Esophagus muscularis mucosa (tissue), 4 donors: ENCODE measurements around the gene DOCK4. TPM values are rescaled to one million over a fixed set of nuclear protein-coding genes. Genes with fewer than 3 reads are reported as not detected.

Source experiments
- DNase-seq: peaks from one replicate; pipeline ENCODE4 v3.0.0-alpha.2; 2017; ENCODE audit errors: extremely low spot score
- H3K27ac ChIP-seq, 4 donors: fragments of 200-600 bp; sonication (generic); replicated peaks in 1 of 4; 1 replicate in 3 of 4; 2 replicates in 1 of 4; pipeline ENCODE4 v1.5.1; 2016 to 2019; ENCODE audit warnings: mild to moderate bottlenecking in 1 of 4
- H3K27me3 ChIP-seq, 4 donors: fragments of 200-600 bp; sonication (generic); one replicate each; pipeline versions ENCODE4 v1.5.1 to v1.6.0; 2016 to 2019
- H3K36me3 ChIP-seq, 4 donors: fragments of 200-600 bp; sonication (generic); one replicate each; pipeline ENCODE4 v1.5.1; 2016 to 2019
- H3K4me1 ChIP-seq, 4 donors: fragments of 200-600 bp; sonication (generic); one replicate each; pipeline ENCODE4 v1.5.1; 2016 to 2019
- H3K4me3 ChIP-seq, 4 donors: fragments of 200-600 bp; sonication (generic); 1 replicate in 2 of 4; 2 replicates in 2 of 4; pipeline ENCODE4 v1.5.1; 2016 to 2019; ENCODE audit warnings: mild to moderate bottlenecking in 4 of 4, moderate library complexity in 1 of 4
- H3K9me3 ChIP-seq, 4 donors: fragments of 200-600 bp; sonication (generic); 1 replicate in 3 of 4; 2 replicates in 1 of 4; pipeline ENCODE4 v1.5.1; 2016 to 2019
- CTCF ChIP-seq, 3 experiments: fragments of 200-600 bp in 2 of 3; fragments of 450-650 bp in 1 of 3; sonication (generic) in 2 of 3; IDR thresholded peaks; one replicate each; pipeline ENCODE4 v1.5.1; 2017 to 2019; ENCODE audit warnings: antibody characterized with exemption in 3 of 3, mild to moderate bottlenecking in 2 of 3, moderate library complexity in 1 of 3
- EP300 ChIP-seq: sonication (generic); formaldehyde crosslinking; IDR thresholded peaks from one replicate; pipeline ENCODE4 v1.6.1; 2017; ENCODE audit warnings: antibody characterized with exemption
- POLR2A ChIP-seq: fragments of 450-650 bp; IDR thresholded peaks from one replicate; pipeline ENCODE4 v1.6.1; 2017; ENCODE audit warnings: antibody characterized with exemption, moderate library complexity, mild to moderate bottlenecking, low read depth
- POLR2AphosphoS5 ChIP-seq, 2 donors: sonication (generic); formaldehyde crosslinking; IDR thresholded peaks; one replicate each; pipeline ENCODE4 v1.6.1; 2017; ENCODE audit warnings: antibody characterized with exemption in 2 of 2
- WGBS: methylation state at CpG from one replicate; pipeline ENCODE4 v1.1.5; 2018; 5-methylcytosine and 5-hydroxymethylcytosine counted together
- intact Hi-C: fragments of 100-400 bp; cut with DNase I; formaldehyde crosslinking; loops from one replicate; pipeline ENCODE4 v1.15.1; 2023
- total RNA-seq, 4 donors: library from RNA; depleted of rRNA; stranded (reverse); fragments of >200 nt; gene quantifications; one replicate each; pipeline versions ENCODE4 v1.1.0 to v1.2.1, GENCODE V29; 2016

Gene DOCK4
- total RNA-seq, 4 donors from 2014 or later = 14.0 to 25.3 (median 18.8) TPM

GRCh38 chr7:111975346-111975745 lies 230.9 kb downstream of the DOCK4 start:
- no peak for TF ChIP-seq POLR2AphosphoS5 (IDR thresholded peaks at IDR 0.05)
- TF ChIP-seq POLR2A = no peak
- no peak for TF ChIP-seq CTCF (IDR thresholded peaks at IDR 0.05)
- no peak for TF ChIP-seq EP300
- intact Hi-C loops = no loop called here

GRCh38 chr7:111960984-111961383 lies 245.2 kb downstream of the DOCK4 start:
- H3K9me3 ChIP-seq = no peaks in the 10 kb centered on the region
- no peak overlapping the region for H3K27ac ChIP-seq
- DNase-seq = no peak
- intact Hi-C loops = no loop called here
- no peaks in the 10 kb centered on the region for H3K36me3 ChIP-seq
- no peaks in the 10 kb centered on the region for H3K27me3 ChIP-seq
- TF ChIP-seq EP300 (no peak), POLR2A (no peak), POLR2AphosphoS5 (IDR thresholded peaks at IDR 0.05) (no peak), CTCF (IDR thresholded peaks at IDR 0.05) (no peak)
- H3K4me3 ChIP-seq = no peak overlapping the region
- WGBS = 82% methylated on average over 5 of the region's 5 CpGs
- peaks cover 0 to 16% (median 0%) of the 10 kb centered on the region in 4 donors for H3K4me1 ChIP-seq

More at GRCh38 chr7:111975346-111975745, 230.9 kb downstream of the DOCK4 start:
- Histone ChIP-seq H3K4me3 (no peak overlapping the region), H3K36me3 (peaks cover 0 to 11% (median 1%) of the 10 kb centered on the region in 4 donors), H3K4me1 (no peaks in the 10 kb centered on the region), H3K27me3 (no peaks in the 10 kb centered on the region), H3K27ac (no peak overlapping the region), H3K9me3 (no peaks in the 10 kb centered on the region)
- DNase-seq = no peak
- 87% methylated on average over 4 of the region's 4 CpGs for WGBS

GRCh38 chr7:111958896-111959295 lies 247.3 kb downstream of the DOCK4 start:
- no peaks in the 10 kb centered on the region for H3K27me3 ChIP-seq
- TF ChIP-seq EP300 (no peak), POLR2AphosphoS5 (IDR thresholded peaks at IDR 0.05) (no peak), POLR2A (no peak), CTCF (IDR thresholded peaks at IDR 0.05) (no peak)
- H3K27ac ChIP-seq = no peak overlapping the region
- no peaks in the 10 kb centered on the region for H3K36me3 ChIP-seq
- intact Hi-C loops = loop anchor here (10.0 kb wide), 1 partner anchor 456 kb away; no protein-coding TSS in a partner anchor
- H3K4me1 ChIP-seq = peaks cover 0 to 17% (median 12%) of the 10 kb centered on the region in 4 donors
- WGBS = 76% methylated on average over 4 of the region's 4 CpGs
- no peaks in the 10 kb centered on the region for H3K9me3 ChIP-seq
- H3K4me3 ChIP-seq = no peak overlapping the region
- no peak for DNase-seq

- no peaks in the 10 kb centered on the region for H3K36me3 ChIP-seq
- peaks cover 0 to 20% (median 13%) of the 10 kb centered on the region in 4 donors for H3K4me1 ChIP-seq
- DNase-seq = no peak
- no peaks in the 10 kb centered on the region for H3K27me3 ChIP-seq
- no peak overlapping the region for H3K27ac ChIP-seq
- H3K9me3 ChIP-seq = no peaks in the 10 kb centered on the region
- H3K4me3 ChIP-seq = no peak overlapping the region
- TF ChIP-seq EP300 (no peak), POLR2AphosphoS5 (IDR thresholded peaks at IDR 0.05) (no peak), CTCF (IDR thresholded peaks at IDR 0.05) (no peak), POLR2A (no peak)
- intact Hi-C loops = loop anchor here (10.0 kb wide), 1 partner anchor 456 kb away; no protein-coding TSS in a partner anchor
- 96% methylated on average over 3 of the region's 3 CpGs for WGBS
Measured at GRCh38 chr7:111958431-111958830, 247.8 kb downstream of the DOCK4 start.

GRCh38 chr7:111955616-111956015 lies 250.6 kb downstream of the DOCK4 start:
- intact Hi-C loops = loop anchor here (10.0 kb wide), 1 partner anchor 459 kb away; no protein-coding TSS in a partner anchor
- Histone ChIP-seq H3K9me3 (no peaks in the 10 kb centered on the region), H3K27ac (no peak overlapping the region), H3K4me1 (peaks cover 0 to 20% (median 13%) of the 10 kb centered on the region in 4 donors), H3K27me3 (no peaks in the 10 kb centered on the region), H3K36me3 (no peaks in the 10 kb centered on the region), H3K4me3 (no peak overlapping the region)
- no peak for DNase-seq
- 67% methylated on average over 1 of the region's 1 CpG for WGBS
- no peak for TF ChIP-seq CTCF (IDR thresholded peaks at IDR 0.05)
- no peak for TF ChIP-seq POLR2A
- TF ChIP-seq EP300 = no peak
- TF ChIP-seq POLR2AphosphoS5 (IDR thresholded peaks at IDR 0.05) = no peak
